Kidney glomerular epithelial cell (primary cell): ENCODE data around the gene SLC22A23.

Experiments
- DNase-seq: peaks from one replicate; lab custom pipeline; 2025; lab: John Stamatoyannopoulos, UW

SLC22A23 gene

GRCh38 chr6:3331971-3332370 lies 124.9 kb downstream of the SLC22A23 start:
- no peak for DNase-seq

GRCh38 chr6:3331494-3331893 lies 125.4 kb downstream of the SLC22A23 start:
- no peak for DNase-seq

- no peak for DNase-seq
These were observed 126.7 kb downstream of the SLC22A23 start for GRCh38 chr6:3330199-3330598.

- no peak for DNase-seq
These were observed 127.3 kb downstream of the SLC22A23 start for GRCh38 chr6:3329393-3330051.

- no peak for DNase-seq
These were observed 128.1 kb downstream of the SLC22A23 start for GRCh38 chr6:3328796-3329195.

GRCh38 chr6:3328145-3328544 lies 128.7 kb downstream of the SLC22A23 start:
- DNase-seq, result no peak

- no peak for DNase-seq
These were observed 129.4 kb downstream of the SLC22A23 start for GRCh38 chr6:3327403-3327802.

GRCh38 chr6:3326981-3327380 lies 129.9 kb downstream of the SLC22A23 start:
- DNase-seq, result no peak

- DNase-seq, result no peak
These were observed 130.5 kb downstream of the SLC22A23 start for GRCh38 chr6:3326184-3326971.

GRCh38 chr6:3325210-3325609 lies 131.6 kb downstream of the SLC22A23 start:
- peak; percentile 53 for DNase-seq

GRCh38 chr6:3324262-3324942 lies 132.4 kb downstream of the SLC22A23 start:
- peak; percentile 93 for DNase-seq

GRCh38 chr6:3323696-3324261 lies 133.1 kb downstream of the SLC22A23 start:
- no peak for DNase-seq

- no peak for DNase-seq
These were observed 133.7 kb downstream of the SLC22A23 start for GRCh38 chr6:3323148-3323547.

- DNase-seq, result no peak
These were observed 134.4 kb downstream of the SLC22A23 start for GRCh38 chr6:3322366-3322890.

GRCh38 chr6:3321875-3322274 lies 135.0 kb downstream of the SLC22A23 start:
- DNase-seq, result no peak

- no peak for DNase-seq
These were observed 135.8 kb downstream of the SLC22A23 start for GRCh38 chr6:3321042-3321441.

- no peak for DNase-seq
These were observed 136.5 kb downstream of the SLC22A23 start for GRCh38 chr6:3320238-3320811.

GRCh38 chr6:3319610-3320200 lies 137.1 kb downstream of the SLC22A23 start:
- DNase-seq, result no peak

GRCh38 chr6:3318821-3319540 lies 137.9 kb downstream of the SLC22A23 start:
- DNase-seq, result no peak

GRCh38 chr6:3318226-3318625 lies 138.6 kb downstream of the SLC22A23 start:
- no peak for DNase-seq

GRCh38 chr6:3317741-3318211 lies 139.1 kb downstream of the SLC22A23 start:
- no peak for DNase-seq
